ENCODE data around the gene MEAF6.

DNA sequence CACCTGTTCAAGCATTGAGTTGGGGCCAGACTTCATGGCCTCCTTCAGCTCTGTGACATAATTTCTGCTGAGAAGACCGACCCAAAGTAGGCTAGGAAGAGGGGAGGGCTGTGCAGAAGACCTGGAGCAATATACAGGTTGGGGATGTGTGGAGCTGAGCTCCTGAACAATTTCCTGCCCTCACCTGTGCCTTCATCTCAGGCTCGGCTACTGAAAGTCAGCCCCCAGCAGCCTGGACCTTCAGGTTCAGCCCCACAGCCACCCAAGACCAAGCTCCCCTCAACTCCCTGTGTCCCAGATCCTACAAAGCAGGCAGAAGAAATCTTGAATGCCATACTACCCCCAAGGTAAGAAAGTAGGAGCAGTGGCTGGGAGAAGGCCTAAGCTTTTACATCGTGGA is 42.8 kb upstream of the MEAF6 start:
- TF ChIP-seq, protein P1, sequence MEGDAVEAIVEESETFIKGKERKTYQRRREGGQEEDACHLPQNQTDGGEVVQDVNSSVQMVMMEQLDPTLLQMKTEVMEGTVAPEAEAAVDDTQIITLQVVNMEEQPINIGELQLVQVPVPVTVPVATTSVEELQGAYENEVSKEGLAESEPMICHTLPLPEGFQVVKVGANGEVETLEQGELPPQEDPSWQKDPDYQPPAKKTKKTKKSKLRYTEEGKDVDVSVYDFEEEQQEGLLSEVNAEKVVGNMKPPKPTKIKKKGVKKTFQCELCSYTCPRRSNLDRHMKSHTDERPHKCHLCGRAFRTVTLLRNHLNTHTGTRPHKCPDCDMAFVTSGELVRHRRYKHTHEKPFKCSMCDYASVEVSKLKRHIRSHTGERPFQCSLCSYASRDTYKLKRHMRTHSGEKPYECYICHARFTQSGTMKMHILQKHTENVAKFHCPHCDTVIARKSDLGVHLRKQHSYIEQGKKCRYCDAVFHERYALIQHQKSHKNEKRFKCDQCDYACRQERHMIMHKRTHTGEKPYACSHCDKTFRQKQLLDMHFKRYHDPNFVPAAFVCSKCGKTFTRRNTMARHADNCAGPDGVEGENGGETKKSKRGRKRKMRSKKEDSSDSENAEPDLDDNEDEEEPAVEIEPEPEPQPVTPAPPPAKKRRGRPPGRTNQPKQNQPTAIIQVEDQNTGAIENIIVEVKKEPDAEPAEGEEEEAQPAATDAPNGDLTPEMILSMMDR (IDR thresholded peaks at IDR 0.05; ENCODE audit: low read depth, low read length, missing input control) = no peak
- TF ChIP-seq, protein P2, sequence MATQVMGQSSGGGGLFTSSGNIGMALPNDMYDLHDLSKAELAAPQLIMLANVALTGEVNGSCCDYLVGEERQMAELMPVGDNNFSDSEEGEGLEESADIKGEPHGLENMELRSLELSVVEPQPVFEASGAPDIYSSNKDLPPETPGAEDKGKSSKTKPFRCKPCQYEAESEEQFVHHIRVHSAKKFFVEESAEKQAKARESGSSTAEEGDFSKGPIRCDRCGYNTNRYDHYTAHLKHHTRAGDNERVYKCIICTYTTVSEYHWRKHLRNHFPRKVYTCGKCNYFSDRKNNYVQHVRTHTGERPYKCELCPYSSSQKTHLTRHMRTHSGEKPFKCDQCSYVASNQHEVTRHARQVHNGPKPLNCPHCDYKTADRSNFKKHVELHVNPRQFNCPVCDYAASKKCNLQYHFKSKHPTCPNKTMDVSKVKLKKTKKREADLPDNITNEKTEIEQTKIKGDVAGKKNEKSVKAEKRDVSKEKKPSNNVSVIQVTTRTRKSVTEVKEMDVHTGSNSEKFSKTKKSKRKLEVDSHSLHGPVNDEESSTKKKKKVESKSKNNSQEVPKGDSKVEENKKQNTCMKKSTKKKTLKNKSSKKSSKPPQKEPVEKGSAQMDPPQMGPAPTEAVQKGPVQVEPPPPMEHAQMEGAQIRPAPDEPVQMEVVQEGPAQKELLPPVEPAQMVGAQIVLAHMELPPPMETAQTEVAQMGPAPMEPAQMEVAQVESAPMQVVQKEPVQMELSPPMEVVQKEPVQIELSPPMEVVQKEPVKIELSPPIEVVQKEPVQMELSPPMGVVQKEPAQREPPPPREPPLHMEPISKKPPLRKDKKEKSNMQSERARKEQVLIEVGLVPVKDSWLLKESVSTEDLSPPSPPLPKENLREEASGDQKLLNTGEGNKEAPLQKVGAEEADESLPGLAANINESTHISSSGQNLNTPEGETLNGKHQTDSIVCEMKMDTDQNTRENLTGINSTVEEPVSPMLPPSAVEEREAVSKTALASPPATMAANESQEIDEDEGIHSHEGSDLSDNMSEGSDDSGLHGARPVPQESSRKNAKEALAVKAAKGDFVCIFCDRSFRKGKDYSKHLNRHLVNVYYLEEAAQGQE (IDR thresholded peaks at IDR 0.05) = no peak
- TF ChIP-seq JUND (IDR thresholded peaks at IDR 0.05) = no peak
- TF ChIP-seq SP1 (IDR thresholded peaks at IDR 0.05) = no peak
